Measurements from ENCODE around the gene PSMA1.
A peak's percentile ranks its signal among the peaks of the same experiment; 100 is the strongest.
"Not testable (repeated sequence)": the region's sequence is repeated elsewhere in the genome, so short reads cannot be mapped to it uniquely, and the experiment has no call there.

The PSMA1 gene

GRCh38 chr11:14519917-14520746 lies at the start of gene PSMA1:
PSMA1 (minus strand) TSS chr11:14520386; CDS start chr11:14520299, 87 bp downstream.
- peak; percentile 87 to 93 for DNase-seq

DNA sequence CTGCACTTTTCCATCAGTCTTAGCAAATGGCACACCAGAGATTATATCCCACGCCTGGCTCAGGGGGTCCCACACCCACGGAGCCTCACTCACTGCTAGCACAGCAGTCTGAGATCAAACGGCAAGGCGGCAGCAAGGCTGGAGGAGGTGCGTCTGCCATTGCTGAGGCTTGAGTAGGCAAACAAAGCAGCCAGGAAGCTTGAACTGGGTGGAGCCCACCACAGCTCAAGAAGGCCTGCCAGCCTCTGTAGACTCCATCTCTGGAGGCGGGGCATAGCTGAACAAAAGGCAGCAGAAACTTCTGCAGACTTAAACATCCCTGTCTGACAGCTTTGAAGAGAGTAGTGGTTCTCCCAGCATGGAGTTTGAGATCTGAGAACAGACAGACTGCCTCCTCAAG lies 49.3 kb upstream of the PSMA1 start:
- DNase-seq, result peak; percentile 26 to 59

DNA sequence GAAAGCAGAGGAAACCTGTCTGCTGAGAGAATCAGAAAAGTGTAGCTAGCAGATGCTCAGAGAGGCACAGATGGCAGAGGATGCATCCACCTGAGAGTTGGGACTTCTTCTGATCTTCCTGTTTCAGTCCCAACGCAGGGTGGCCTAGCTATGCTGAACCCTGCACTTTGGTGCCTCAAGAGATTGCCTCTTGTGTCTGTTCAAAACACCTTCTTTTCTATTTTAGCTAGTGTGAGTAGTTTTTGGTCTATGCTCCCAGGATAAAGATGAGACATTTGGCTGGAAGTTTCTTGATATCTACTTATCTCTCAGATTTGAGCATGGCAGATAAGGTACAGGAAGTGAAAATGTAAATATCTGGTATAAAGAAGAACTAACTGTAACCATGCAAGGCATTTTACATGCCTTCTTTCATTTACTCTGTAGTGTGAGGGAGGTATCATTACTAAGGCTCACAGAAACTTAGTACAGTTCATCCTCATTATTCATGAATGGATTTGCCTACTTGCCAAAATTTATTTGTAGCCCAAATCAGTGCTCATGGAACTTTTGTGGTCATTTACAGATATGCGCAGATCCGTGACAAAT lies 47.0 kb upstream of the PSMA1 start:
- no peak for DNase-seq

- no peak for DNase-seq
Observed at GRCh38 chr11:14566331-14567063, 46.3 kb upstream of the PSMA1 start.

GRCh38 chr11:14565845-14566244 lies 45.7 kb upstream of the PSMA1 start:
- DNase-seq, result no peak

DNA sequence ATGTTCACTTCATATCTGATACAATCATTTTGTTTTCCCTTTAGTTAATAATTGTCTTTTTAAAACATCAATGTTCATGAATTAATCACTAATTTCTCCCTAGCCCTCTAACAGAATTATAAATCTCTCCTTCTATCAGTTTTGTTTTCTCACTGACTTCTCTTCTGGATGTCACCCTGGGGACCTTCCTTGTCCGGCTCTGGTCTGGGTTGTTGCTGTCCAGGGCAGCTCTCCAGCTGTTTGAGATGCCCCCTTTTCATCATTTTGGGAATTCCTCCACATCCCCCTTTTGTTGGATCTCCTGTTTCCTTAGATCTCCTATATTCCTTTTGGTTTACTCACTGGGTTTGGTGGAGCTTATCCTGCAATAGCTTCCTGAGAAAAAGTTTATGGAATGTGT lies 35.6 kb upstream of the PSMA1 start:
- DNase-seq, result no peak

DNA sequence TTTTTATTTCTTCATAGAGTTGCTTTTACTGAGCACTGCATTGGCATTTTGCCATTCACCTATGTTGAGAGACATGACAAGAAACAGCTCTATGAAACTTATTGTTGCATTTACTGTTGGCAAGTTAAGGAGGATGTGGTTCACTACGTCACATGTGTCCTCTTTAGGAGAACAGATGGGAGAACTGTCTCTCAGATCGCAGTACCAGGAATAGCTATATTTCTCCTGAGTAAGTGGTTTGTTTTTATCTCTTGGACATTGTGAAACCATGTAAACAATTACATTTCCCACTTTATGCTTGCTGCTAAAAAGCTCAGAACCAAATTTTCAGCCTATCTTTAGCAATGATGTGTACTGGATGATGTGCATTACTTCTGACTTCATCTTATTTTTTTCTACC lies 34.8 kb upstream of the PSMA1 start:
- peak; percentile 67 to 83 for DNase-seq

- DNase-seq, result no peak
Observed at GRCh38 chr11:14552089-14552488, 31.9 kb upstream of the PSMA1 start.

GRCh38 chr11:14551380-14551779 lies 31.2 kb upstream of the PSMA1 start:
- no peak for DNase-seq

DNA sequence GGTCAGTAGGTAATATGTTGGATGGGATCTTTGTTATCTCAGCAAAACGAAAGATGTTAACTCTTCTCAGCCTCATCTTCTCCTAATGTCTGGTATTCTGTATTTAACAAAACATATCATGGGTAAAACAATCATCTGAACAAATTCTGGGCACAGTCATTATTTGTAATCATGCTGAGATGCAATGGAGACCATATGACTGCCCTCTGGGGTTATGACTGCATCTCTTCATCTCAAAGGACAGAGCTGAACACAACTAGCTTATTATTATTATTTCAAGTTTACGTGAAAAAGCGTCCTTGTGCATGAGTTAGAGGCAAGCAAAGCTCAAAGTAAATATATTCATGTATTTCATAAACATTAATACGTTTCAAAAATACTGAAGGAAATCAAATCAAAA lies 29.7 kb upstream of the PSMA1 start:
- no peak for DNase-seq

- DNase-seq, result no peak
Observed at GRCh38 chr11:14547440-14547839, 27.3 kb upstream of the PSMA1 start.

GRCh38 chr11:14546672-14547071 lies 26.5 kb upstream of the PSMA1 start:
- no peak for DNase-seq

- peak in 1 of 2 donors; percentile 25 for DNase-seq
Observed at GRCh38 chr11:14544611-14545010, 24.4 kb upstream of the PSMA1 start.

DNA sequence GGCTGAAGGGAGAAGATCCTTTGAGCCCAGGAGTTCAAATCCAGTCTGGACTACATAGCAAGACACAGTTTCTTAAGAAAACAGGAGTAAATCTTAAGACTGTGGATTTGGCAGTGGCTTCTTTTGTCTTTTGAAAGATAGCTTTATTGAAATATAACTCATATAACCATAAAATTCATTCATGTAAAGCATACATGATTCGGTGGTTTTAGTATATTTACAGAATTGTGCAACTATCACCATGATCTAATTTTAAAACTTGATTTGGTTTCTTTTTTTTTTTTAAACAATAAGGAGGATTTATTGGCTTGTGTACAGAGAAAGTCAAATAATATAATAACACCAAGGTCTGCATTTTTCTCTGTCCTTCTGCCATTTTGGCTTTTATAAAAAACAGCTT lies 23.1 kb upstream of the PSMA1 start:
- DNase-seq, result no peak

DNA sequence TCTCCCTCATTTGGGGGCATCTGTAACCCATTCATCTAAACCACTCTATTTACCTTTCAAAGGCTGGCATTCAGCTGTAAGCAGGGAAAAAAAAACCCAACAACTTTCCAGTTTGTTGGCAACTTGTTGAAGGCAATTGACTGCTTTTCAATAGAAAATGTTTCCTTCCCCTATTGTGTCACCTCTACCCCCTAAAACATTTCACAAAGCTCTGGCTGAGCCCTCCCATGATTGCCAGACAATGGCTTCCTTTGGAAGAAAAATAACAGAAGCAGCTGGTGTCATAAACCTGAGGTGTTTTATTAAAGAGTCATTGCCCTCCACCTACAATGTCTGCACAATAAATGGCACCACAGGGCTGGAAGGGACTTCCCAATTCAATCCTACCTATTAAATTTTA lies 22.1 kb upstream of the PSMA1 start:
- DNase-seq, result no peak

GRCh38 chr11:14541192-14541947 lies 21.2 kb upstream of the PSMA1 start:
- no peak for DNase-seq

DNA sequence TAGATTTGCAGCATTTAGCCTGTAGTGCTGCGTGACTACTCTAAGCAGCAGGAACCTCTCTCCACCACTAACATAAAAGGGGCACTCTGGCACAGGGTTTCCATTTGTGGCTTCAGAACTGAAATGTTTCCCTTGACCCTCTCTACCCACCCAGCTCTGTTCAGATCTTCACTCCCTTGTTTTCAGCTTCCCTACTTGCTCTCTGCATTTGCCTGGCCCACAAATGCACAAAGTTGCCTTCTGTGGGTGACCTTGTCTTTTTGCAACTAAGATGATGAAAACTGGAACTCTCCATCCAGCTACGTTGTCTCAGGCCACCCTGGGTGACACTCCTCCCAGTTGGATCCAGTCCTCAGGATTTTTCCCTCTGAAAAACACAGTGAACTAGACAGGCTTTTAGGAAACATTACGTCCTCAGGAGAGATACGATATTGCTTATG lies 19.8 kb upstream of the PSMA1 start:
- DNase-seq, result no peak

- no peak for DNase-seq
Observed at GRCh38 chr11:14538926-14539554, 18.9 kb upstream of the PSMA1 start.

GRCh38 chr11:14538271-14538925 lies 18.2 kb upstream of the PSMA1 start:
- DNase-seq, result no peak

DNA sequence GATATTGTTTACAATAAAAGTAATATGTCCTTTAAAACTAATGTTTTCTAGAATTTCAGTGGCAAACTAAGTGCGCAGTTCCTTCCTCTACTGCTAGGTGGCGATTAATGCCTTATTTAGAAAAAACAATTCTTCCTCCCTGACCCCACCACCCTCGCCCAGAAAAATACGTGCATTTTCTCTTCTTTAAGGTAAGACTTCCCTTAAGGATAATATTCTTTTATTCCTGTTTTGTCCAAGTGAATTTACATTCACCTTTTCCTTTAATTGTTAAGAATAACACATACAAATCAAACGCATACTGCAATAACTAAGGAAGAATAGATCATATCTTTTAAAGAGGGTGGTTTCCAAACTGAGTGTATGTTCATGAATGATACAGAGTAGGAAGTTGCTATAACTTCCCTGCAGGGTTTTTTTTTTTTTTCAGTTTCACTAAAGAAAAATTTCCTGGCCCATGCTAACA lies 17.0 kb upstream of the PSMA1 start:
- DNase-seq, result peak; percentile 38 to 68

- not testable (repeated sequence) for DNase-seq
Observed at GRCh38 chr11:14535166-14535565, 15.0 kb upstream of the PSMA1 start.

DNA sequence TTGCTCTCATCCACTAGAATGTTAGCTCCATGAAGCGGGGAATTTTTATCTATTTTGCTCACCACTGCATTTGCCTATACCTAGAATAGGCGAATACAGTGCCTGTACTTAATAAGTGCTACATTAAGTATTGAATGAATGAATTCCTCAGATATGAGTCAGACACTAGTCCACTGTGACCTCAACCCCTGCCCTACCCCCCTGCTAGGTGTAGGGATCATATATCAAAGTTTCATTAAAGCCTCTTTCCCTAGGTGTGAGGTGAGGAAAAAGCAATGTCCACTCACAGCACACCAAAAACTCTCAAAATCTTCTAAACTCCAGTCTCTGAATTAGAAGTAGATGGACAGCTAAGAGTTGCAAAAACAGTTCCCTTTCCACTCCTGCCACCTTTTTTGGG lies 9.8 kb upstream of the PSMA1 start:
- no peak for DNase-seq
